Thyroid gland (tissue), 4 donors: ENCODE data around the gene FGD1.

Experiments
- POLR2A ChIP-seq, 2 donors: fragments of 450-650 bp; IDR thresholded peaks; one replicate each; pipeline ENCODE4 v1.6.1; 2017; ENCODE audit warnings: antibody characterized with exemption in 2 of 2, mild to moderate bottlenecking in 2 of 2, moderate library complexity in 1 of 2
- TF ChIP-seq, protein P1 (sequence below), 6 experiments: fragments of 200-600 bp in 3 of 6; fragments of 450-650 bp in 3 of 6; sonication (generic) in 3 of 6; IDR thresholded peaks; one replicate each; pipeline ENCODE4 v1.5.1; 2016 to 2019; ENCODE audit warnings: antibody characterized with exemption in 6 of 6, mild to moderate bottlenecking in 2 of 6, inconsistent platforms in 1 of 6, moderate library complexity in 1 of 6

DNA sequence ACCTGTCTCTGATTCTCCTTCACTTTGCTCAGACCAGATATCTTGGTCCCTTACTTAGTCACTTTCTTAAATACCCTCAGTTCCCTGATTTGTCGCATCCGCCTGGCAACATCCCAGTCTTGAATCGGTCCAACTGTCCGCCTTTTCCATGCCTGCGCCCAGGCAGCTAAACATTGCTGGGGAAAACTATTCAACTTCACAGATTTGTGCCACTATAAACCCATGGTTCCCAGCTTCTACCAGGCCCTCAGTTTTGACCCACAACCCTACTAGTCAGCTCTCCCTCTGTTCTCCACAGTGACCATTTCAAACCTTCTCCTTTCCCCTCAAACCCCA lies 451 bp upstream of the FGD1 start:
- TF ChIP-seq, protein P1, sequence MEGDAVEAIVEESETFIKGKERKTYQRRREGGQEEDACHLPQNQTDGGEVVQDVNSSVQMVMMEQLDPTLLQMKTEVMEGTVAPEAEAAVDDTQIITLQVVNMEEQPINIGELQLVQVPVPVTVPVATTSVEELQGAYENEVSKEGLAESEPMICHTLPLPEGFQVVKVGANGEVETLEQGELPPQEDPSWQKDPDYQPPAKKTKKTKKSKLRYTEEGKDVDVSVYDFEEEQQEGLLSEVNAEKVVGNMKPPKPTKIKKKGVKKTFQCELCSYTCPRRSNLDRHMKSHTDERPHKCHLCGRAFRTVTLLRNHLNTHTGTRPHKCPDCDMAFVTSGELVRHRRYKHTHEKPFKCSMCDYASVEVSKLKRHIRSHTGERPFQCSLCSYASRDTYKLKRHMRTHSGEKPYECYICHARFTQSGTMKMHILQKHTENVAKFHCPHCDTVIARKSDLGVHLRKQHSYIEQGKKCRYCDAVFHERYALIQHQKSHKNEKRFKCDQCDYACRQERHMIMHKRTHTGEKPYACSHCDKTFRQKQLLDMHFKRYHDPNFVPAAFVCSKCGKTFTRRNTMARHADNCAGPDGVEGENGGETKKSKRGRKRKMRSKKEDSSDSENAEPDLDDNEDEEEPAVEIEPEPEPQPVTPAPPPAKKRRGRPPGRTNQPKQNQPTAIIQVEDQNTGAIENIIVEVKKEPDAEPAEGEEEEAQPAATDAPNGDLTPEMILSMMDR (IDR thresholded peaks at IDR 0.05): no peak
- no peak for TF ChIP-seq POLR2A (IDR thresholded peaks at IDR 0.05)
